ENCODE measurements around the gene NBPF1.

GRCh38 chr1:16617114-16617631 lies 3.8 kb upstream of the NBPF1 start:
- TF ChIP-seq, protein P1, sequence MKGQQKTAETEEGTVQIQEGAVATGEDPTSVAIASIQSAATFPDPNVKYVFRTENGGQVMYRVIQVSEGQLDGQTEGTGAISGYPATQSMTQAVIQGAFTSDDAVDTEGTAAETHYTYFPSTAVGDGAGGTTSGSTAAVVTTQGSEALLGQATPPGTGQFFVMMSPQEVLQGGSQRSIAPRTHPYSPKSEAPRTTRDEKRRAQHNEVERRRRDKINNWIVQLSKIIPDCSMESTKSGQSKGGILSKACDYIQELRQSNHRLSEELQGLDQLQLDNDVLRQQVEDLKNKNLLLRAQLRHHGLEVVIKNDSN (IDR thresholded peaks at IDR 0.05): no peak
- TF ChIP-seq FOXM1 (IDR thresholded peaks at IDR 0.05; ENCODE audit: borderline replicate concordance, low read depth) (no peak), CREB1 (IDR thresholded peaks at IDR 0.05; ENCODE audit: low read depth) (no peak), RAD21 (IDR thresholded peaks at IDR 0.05; ENCODE audit: low read depth) (no peak), EP300 (IDR thresholded peaks at IDR 0.05; ENCODE audit: borderline replicate concordance) (no peak), TCF12 (IDR thresholded peaks at IDR 0.05; ENCODE audit: low read depth) (no peak), REST (IDR thresholded peaks at IDR 0.05; ENCODE audit: low read depth) (no peak), TAF1 (IDR thresholded peaks at IDR 0.05; ENCODE audit: low read depth) (no peak), TEAD4 (IDR thresholded peaks at IDR 0.05) (no peak), CEBPB (IDR thresholded peaks at IDR 0.05) (no peak)
- TF ChIP-seq, protein P2, sequence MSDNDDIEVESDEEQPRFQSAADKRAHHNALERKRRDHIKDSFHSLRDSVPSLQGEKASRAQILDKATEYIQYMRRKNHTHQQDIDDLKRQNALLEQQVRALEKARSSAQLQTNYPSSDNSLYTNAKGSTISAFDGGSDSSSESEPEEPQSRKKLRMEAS (IDR thresholded peaks at IDR 0.05): no peak
